Caco-2 (cell line): ENCODE results near the gene HCFC2. TPM values are rescaled to one million over a fixed set of nuclear protein-coding genes. Genes with fewer than 3 reads are reported as not detected.
"Not testable (repeated sequence)": the region's sequence is repeated elsewhere in the genome, so short reads cannot be mapped to it uniquely, and the experiment has no call there.

ENCODE experiments used
- BruUV-seq: library from RNA; stranded (reverse); fragments of 400-500 nt; replicated peaks from 2 replicates; lab custom pipeline; 2021; lab: Mats Ljungman, UMichigan
- CTCF ChIA-PET: fragments of 300-600 bp; sonication (Branson Sonifier 250); formaldehyde crosslinking; loops from one replicate; lab custom pipeline; 2022; ENCODE audit warnings: antibody characterized with exemption; lab: Charles Lee
- POLR2A ChIA-PET: fragments of 300-600 bp; sonication (Branson Sonifier 250); formaldehyde crosslinking; loops from one replicate; lab custom pipeline; 2022; ENCODE audit warnings: antibody characterized with exemption; lab: Charles Lee
- DNase-seq, 2 experiments: peaks; one replicate each; pipeline versions ENCODE4 v3.0.0 to v3.0.0-alpha.2; 2020 to 2022
- H3K27me3 ChIP-seq: replicated peaks from 2 replicates; pipeline ENCODE4 v1.6.0; 2011; ENCODE audit warnings: low read length; ENCODE audit not compliant: control insufficient read depth, insufficient read depth
- H3K36me3 ChIP-seq: 2 replicates; pipeline ENCODE4 v1.5.1; 2011; ENCODE audit warnings: low read length; ENCODE audit not compliant: control insufficient read depth, insufficient read depth
- H3K4me1 ChIP-seq: fragments of 250-450 bp; sonication (Bioruptor Pico); 2 replicates; pipeline ENCODE4 v1.5.1; 2020; ENCODE audit warnings: mild to moderate bottlenecking
- H3K4me3 ChIP-seq: 2 replicates; pipeline ENCODE4 v1.5.1; 2011; ENCODE audit warnings: low read depth, mild to moderate bottlenecking, control low read depth, low read length
- H3K9me3 ChIP-seq: fragments of 250-450 bp; sonication (Bioruptor Pico); 2 replicates; pipeline ENCODE4 v1.5.1; 2020; ENCODE audit warnings: mild to moderate bottlenecking, moderate library complexity
- H3K27ac Mint-ChIP-seq: one replicate; pipeline ENCODE4 v1.8.0; 2022; ENCODE audit warnings: mixed read lengths; ENCODE audit not compliant: unreplicated experiment
- H3K27me3 Mint-ChIP-seq: one replicate; pipeline ENCODE4 v1.8.0; 2022; ENCODE audit warnings: mixed read lengths; ENCODE audit not compliant: insufficient read depth, unreplicated experiment
- H3K36me3 Mint-ChIP-seq: one replicate; pipeline ENCODE4 v1.8.0; 2022; ENCODE audit warnings: mild to moderate bottlenecking, mixed read lengths; ENCODE audit not compliant: insufficient read depth, unreplicated experiment
- H3K4me1 Mint-ChIP-seq: one replicate; pipeline ENCODE4 v1.8.0; 2022; ENCODE audit warnings: low read depth, mixed read lengths; ENCODE audit not compliant: unreplicated experiment
- H3K4me3 Mint-ChIP-seq: one replicate; pipeline ENCODE4 v1.8.0; 2022; ENCODE audit warnings: mild to moderate bottlenecking, moderate library complexity, mixed read lengths; ENCODE audit not compliant: unreplicated experiment
- H3K9me3 Mint-ChIP-seq: one replicate; pipeline ENCODE4 v1.8.0; 2022; ENCODE audit warnings: mixed read lengths; ENCODE audit not compliant: unreplicated experiment
- intact Hi-C: fragments of 100-400 bp; cut with micrococcal nuclease; formaldehyde crosslinking; loops from one replicate; pipeline ENCODE4 v1.10.0; 2022; ENCODE audit not compliant: unreplicated experiment
- total RNA-seq: library from RNA; stranded (reverse); gene quantifications from 2 replicates; pipeline ENCODE4 v1.2.3, GENCODE V29; 2022
- TF ChIP-seq, protein P1 (sequence below), 2 experiments: fragments of 200-600 bp in 1 of 2; IDR thresholded peaks; 1 replicate in 1 of 2; 2 replicates in 1 of 2; pipeline versions ENCODE4 v1.5.1 to v1.8.0; 2011 to 2022; ENCODE audit warnings: antibody characterized with exemption in 1 of 2, control low read depth in 1 of 2, inconsistent platforms in 1 of 2, low read depth in 1 of 2, low read length in 1 of 2, mild to moderate bottlenecking in 1 of 2, moderate library complexity in 1 of 2; ENCODE audit not compliant: insufficient read depth in 1 of 2, severe bottlenecking in 1 of 2, unreplicated experiment in 1 of 2

The HCFC2 gene
- total RNA-seq, 1 experiment from 2014 or later = 4.9 TPM

DNA sequence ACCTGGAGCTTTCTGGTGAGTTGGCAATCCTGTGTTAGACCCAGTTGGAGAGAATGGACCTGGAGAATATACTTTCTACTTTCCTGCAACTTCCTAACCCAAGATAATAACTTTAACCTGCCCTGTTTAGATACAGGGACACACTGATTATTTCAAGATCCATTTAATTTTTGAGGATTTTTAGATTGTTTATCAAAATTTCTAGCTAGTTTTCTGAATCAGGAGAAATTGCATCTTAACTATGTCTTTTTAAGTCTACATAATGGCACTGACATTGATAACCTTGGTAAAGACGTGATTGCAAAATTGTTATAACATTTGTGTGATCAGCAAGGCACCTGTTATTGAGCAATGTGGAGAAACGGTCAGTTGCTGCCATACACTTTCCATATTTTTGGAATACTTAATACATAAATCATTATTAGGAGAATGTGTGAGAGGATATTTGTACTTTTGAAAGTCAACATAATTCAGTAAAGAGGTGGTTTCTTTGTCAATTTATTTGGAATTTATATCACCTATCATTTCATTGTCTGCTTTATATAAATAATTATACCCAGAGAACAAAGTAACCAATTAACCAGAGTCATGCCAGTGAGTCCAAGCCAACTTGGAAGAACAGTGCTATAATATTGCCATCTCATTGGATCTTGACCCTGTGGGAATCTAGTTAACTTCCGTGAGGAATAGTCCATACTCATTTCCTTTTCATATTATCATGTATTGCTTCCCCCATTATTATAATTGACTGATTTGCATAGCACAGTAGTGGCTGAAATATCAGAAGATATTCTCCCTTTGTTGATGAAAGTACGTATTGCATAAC is 45.3 kb downstream of the HCFC2 start:
- POLR2A ChIA-PET = no interaction called here
- H3K4me3 ChIP-seq = no peak overlapping the region
- CTCF ChIA-PET = interaction anchor here (0.7 to 2.0 kb wide), 9 partner anchors 9 to 233 kb away, joined by 3 to 15 read pairs (median 3); no protein-coding TSS in a partner anchor
- no peak overlapping the region for H3K4me3 Mint-ChIP-seq
- no peaks in the 10 kb centered on the region for H3K27me3 Mint-ChIP-seq
- H3K9me3 Mint-ChIP-seq = no peaks in the 10 kb centered on the region
- intact Hi-C loops = loop anchor here (1.0 kb wide), 3 partner anchors 52 to 231 kb away; no protein-coding TSS in a partner anchor
- BruUV-seq = no TSS peak
- no peak overlapping the region for H3K27ac Mint-ChIP-seq
- TF ChIP-seq, protein P1, sequence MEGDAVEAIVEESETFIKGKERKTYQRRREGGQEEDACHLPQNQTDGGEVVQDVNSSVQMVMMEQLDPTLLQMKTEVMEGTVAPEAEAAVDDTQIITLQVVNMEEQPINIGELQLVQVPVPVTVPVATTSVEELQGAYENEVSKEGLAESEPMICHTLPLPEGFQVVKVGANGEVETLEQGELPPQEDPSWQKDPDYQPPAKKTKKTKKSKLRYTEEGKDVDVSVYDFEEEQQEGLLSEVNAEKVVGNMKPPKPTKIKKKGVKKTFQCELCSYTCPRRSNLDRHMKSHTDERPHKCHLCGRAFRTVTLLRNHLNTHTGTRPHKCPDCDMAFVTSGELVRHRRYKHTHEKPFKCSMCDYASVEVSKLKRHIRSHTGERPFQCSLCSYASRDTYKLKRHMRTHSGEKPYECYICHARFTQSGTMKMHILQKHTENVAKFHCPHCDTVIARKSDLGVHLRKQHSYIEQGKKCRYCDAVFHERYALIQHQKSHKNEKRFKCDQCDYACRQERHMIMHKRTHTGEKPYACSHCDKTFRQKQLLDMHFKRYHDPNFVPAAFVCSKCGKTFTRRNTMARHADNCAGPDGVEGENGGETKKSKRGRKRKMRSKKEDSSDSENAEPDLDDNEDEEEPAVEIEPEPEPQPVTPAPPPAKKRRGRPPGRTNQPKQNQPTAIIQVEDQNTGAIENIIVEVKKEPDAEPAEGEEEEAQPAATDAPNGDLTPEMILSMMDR (IDR thresholded peaks at IDR 0.05; ENCODE audit: insufficient read depth in 1 of 2, low read depth in 1 of 2, low read length in 1 of 2, severe bottlenecking in 1 of 2, unreplicated experiment in 1 of 2) = no peak
- no peaks in the 10 kb centered on the region for H3K27me3 ChIP-seq
- no peaks in the 10 kb centered on the region for H3K36me3 ChIP-seq
- DNase-seq = no peak
- H3K36me3 Mint-ChIP-seq = peaks cover under 1% of the 10 kb centered on the region
- no peaks in the 10 kb centered on the region for H3K4me1 Mint-ChIP-seq
- H3K4me1 ChIP-seq = 0 out of 2 replicates have a peak, but pooled peaks cover under 1% of the 10 kb centered on the region
- no peaks in the 10 kb centered on the region for H3K9me3 ChIP-seq

DNA sequence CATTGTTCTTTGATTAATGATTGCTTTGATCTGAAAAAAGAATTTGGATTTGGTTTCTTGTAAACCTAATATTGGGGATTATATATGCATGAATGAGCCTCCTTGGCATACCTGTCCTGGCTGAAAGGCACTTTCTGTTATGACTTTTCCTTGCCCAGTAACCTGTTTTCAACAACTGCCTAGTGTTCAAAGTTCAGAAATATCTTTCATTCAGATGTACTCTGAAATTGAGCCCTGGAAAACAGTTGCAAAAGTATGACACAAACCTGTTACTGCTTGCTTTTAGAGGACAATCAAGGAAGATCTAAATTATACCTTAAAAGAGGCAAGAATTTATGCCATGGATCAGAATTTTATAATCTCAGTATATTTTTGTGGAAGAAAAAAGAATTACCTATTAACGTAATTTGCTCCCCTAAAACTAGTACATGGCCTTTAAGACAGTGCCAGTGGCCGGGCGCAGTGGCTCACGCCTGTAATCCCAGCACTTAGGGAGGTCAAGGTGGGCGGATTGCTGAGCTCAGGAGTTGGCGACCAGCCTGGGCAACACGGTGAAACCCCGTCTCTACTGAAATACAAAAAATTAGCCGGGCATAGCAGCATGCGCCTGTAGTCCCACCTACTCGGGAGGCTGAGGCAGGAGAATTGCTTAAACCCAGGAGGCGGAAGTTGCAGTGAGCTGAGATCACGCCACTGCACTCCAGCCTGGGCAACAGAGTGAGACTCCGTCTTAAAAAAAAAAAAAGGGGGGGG is 50.7 kb downstream of the HCFC2 start:
- H3K9me3 Mint-ChIP-seq, H3K4me3 Mint-ChIP-seq, H3K27me3 Mint-ChIP-seq, H3K4me1 Mint-ChIP-seq, intact Hi-C loops, H3K9me3 ChIP-seq, H3K4me1 ChIP-seq, POLR2A ChIA-PET, CTCF ChIA-PET, DNase-seq, H3K27me3 ChIP-seq, BruUV-seq, H3K27ac Mint-ChIP-seq, H3K4me3 ChIP-seq, H3K36me3 ChIP-seq: not testable (repeated sequence)
- H3K36me3 Mint-ChIP-seq = peaks cover 19% of the 10 kb centered on the region

DNA sequence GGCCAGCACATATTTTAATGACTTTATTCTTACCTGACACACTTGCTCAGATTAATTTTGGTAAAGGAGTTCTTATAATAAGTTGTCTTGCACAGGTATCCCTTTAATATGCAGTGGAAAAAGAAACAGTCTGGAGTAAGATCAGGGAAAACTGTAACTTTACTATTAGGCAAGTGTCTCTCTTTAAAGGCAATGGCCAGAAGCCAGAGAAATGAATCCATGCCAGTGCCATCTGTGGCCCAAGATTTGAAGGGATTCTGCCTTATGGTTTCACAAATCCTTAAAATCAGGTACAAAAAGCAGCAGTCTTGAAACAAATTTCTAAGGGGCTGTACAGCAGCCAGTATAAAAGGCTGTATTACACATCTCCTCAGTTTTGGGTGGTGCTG is 51.2 kb downstream of the HCFC2 start:
- H3K36me3 Mint-ChIP-seq = peaks cover 23% of the 10 kb centered on the region
- ChIA-PET POLR2A (no interaction called here), CTCF (no interaction called here)
- DNase-seq = no peak
- peaks cover 8% of the 10 kb centered on the region; the same call in 1 of the 2 replicates for H3K4me1 ChIP-seq
- TF ChIP-seq, protein P1 (IDR thresholded peaks at IDR 0.05; ENCODE audit: insufficient read depth in 1 of 2, low read depth in 1 of 2, low read length in 1 of 2, severe bottlenecking in 1 of 2, unreplicated experiment in 1 of 2) = no peak
- no peaks in the 10 kb centered on the region for H3K27me3 ChIP-seq
- H3K27me3 Mint-ChIP-seq = no peaks in the 10 kb centered on the region
- no peaks in the 10 kb centered on the region for H3K9me3 ChIP-seq
- intact Hi-C loops = no loop called here
- H3K4me3 Mint-ChIP-seq = no peak overlapping the region
- H3K4me1 Mint-ChIP-seq = no peaks in the 10 kb centered on the region
- no peak overlapping the region for H3K27ac Mint-ChIP-seq
- H3K4me3 ChIP-seq = no peak overlapping the region
- H3K36me3 ChIP-seq = no peaks in the 10 kb centered on the region
- no TSS peak for BruUV-seq
- no peaks in the 10 kb centered on the region for H3K9me3 Mint-ChIP-seq
